CD4-positive, alpha-beta T cell (primary cell): ENCODE measurements around the gene ABCC6. TPM values are rescaled to one million over a fixed set of nuclear protein-coding genes. Genes with fewer than 3 reads are reported as not detected.

Experiments
- ATAC-seq: fragments of 200-7000 bp; cut with Tn5 transposase; one replicate; pipeline ENCODE4 v1.10.0; 2022; ENCODE audit warnings: mild to moderate bottlenecking; ENCODE audit not compliant: poor library complexity
- CTCF ChIA-PET: fragments of 350-600 bp; sonication (Branson Sonifier 250); formaldehyde crosslinking; loops from one replicate; lab custom pipeline; 2021; ENCODE audit warnings: antibody characterized with exemption, inconsistent platforms; lab: Charles Lee
- POLR2A ChIA-PET: fragments of 350-600 bp; sonication (Branson Sonifier 250); formaldehyde crosslinking; loops from one replicate; lab custom pipeline; 2021; ENCODE audit warnings: antibody characterized with exemption, inconsistent platforms; lab: Charles Lee
- DNase-seq, 14 experiments: peaks; one replicate each; pipeline ENCODE4 v3.0.0-alpha.2; 2013 to 2020; ENCODE audit warnings: mixed read lengths in 2 of 14
- H3K27ac ChIP-seq, 2 donors: one replicate each; pipeline versions ENCODE4 v1.5.1 to v1.7.0; 2013; ENCODE audit warnings: low read length in 2 of 2, low read depth in 1 of 2, mild to moderate bottlenecking in 1 of 2
- H3K27me3 ChIP-seq, 2 experiments: 1 replicate in 1 of 2; 2 replicates in 1 of 2; pipeline versions ENCODE4 v1.6.1 to v1.7.0; 2013; ENCODE audit warnings: low read length in 2 of 2, control low read depth in 1 of 2, mild to moderate bottlenecking in 1 of 2, moderate library complexity in 1 of 2; ENCODE audit not compliant: insufficient read depth in 2 of 2, control insufficient read depth in 1 of 2
- H3K36me3 ChIP-seq: one replicate; pipeline ENCODE4 v1.6.1; 2013; ENCODE audit warnings: low read length, control low read depth; ENCODE audit not compliant: insufficient read depth
- H3K4me1 ChIP-seq: one replicate; pipeline ENCODE4 v1.6.1; 2013; ENCODE audit warnings: low read length, control low read depth; ENCODE audit not compliant: insufficient read depth
- H3K4me3 ChIP-seq: one replicate; pipeline ENCODE4 v1.5.1; 2013; ENCODE audit warnings: mild to moderate bottlenecking, low read length, moderate library complexity
- H3K9me3 ChIP-seq, 2 experiments: 1 replicate in 1 of 2; 2 replicates in 1 of 2; pipeline versions ENCODE4 v1.6.1 to v1.7.0; 2013; ENCODE audit warnings: low read length in 2 of 2, mild to moderate bottlenecking in 2 of 2, control low read depth in 1 of 2, moderate library complexity in 1 of 2; ENCODE audit not compliant: control insufficient read depth in 1 of 2, insufficient read depth in 1 of 2
- H3K27ac Mint-ChIP-seq: one replicate; pipeline ENCODE4 v1.8.0; 2020; ENCODE audit warnings: mixed read lengths
- H3K27me3 Mint-ChIP-seq: one replicate; pipeline ENCODE4 v1.8.0; 2021; ENCODE audit warnings: mixed read lengths
- H3K36me3 Mint-ChIP-seq: one replicate; pipeline ENCODE4 v1.8.0; 2021; ENCODE audit warnings: low read depth, mixed read lengths
- H3K4me1 Mint-ChIP-seq: one replicate; pipeline ENCODE4 v1.8.0; 2021; ENCODE audit warnings: low read depth, mixed read lengths
- H3K4me3 Mint-ChIP-seq: one replicate; pipeline ENCODE4 v1.8.0; 2020; ENCODE audit warnings: mild to moderate bottlenecking, mixed read lengths
- H3K9me3 Mint-ChIP-seq: one replicate; pipeline ENCODE4 v1.8.0; 2020; ENCODE audit warnings: mixed read lengths
- intact Hi-C, 2 experiments: fragments of 100-400 bp; cut with DNase I in 1 of 2; cut with micrococcal nuclease in 1 of 2; formaldehyde crosslinking; loops; one replicate each; pipeline versions ENCODE4 v1.15.1 to v1.9.0; 2023 to 2025; cut with DNase I, micrococcal nuclease
- total RNA-seq, 174 experiments: library from RNA in 2 of 174; stranded (reverse) in 2 of 174; gene quantifications; one replicate each; pipeline ENCODE4 v1.2.3 and lab custom pipeline; 2021 to 2026
- TF ChIP-seq, protein P1 (sequence below): fragments of 200-600 bp; IDR thresholded peaks from one replicate; pipeline ENCODE4 v1.8.0; 2022; ENCODE audit warnings: antibody characterized with exemption, mild to moderate bottlenecking

The ABCC6 gene
- total RNA-seq, 2 experiments from 2014 or later: not detected

DNA sequence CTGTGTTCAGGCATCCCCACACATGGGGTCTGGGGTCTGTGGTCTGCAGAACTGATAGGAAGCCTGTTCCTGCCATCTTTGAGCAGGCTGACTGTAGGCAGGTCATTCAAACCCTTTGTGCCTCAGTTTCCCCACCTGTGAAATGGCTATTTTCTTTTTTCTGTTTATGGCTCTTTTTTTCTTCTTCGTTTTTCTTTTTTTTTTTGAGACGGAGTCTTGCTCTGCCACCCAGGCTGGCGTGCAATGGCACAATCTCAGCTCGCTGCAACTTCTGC, 72.5 kb downstream of the ABCC6 start:
- CTCF ChIA-PET: no interaction called here
- Mint-ChIP-seq H3K27ac (no peak overlapping the region), H3K36me3 (no peaks in the 10 kb centered on the region), H3K27me3 (no peaks in the 10 kb centered on the region), H3K9me3 (no peaks in the 10 kb centered on the region), H3K4me1 (no peaks in the 10 kb centered on the region), H3K4me3 (no peak overlapping the region)
- H3K27ac ChIP-seq: no peak overlapping the region
- H3K4me3 ChIP-seq: no peak overlapping the region
- H3K36me3 ChIP-seq: peaks cover 3% of the 10 kb centered on the region
- H3K4me1 ChIP-seq: no peaks in the 10 kb centered on the region
- TF ChIP-seq, protein P1, sequence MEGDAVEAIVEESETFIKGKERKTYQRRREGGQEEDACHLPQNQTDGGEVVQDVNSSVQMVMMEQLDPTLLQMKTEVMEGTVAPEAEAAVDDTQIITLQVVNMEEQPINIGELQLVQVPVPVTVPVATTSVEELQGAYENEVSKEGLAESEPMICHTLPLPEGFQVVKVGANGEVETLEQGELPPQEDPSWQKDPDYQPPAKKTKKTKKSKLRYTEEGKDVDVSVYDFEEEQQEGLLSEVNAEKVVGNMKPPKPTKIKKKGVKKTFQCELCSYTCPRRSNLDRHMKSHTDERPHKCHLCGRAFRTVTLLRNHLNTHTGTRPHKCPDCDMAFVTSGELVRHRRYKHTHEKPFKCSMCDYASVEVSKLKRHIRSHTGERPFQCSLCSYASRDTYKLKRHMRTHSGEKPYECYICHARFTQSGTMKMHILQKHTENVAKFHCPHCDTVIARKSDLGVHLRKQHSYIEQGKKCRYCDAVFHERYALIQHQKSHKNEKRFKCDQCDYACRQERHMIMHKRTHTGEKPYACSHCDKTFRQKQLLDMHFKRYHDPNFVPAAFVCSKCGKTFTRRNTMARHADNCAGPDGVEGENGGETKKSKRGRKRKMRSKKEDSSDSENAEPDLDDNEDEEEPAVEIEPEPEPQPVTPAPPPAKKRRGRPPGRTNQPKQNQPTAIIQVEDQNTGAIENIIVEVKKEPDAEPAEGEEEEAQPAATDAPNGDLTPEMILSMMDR: no peak
- intact Hi-C loops: no loop called here
- no peak for DNase-seq
- POLR2A ChIA-PET: no interaction called here
- no peaks in the 10 kb centered on the region for H3K27me3 ChIP-seq
- no peak for ATAC-seq
- no peaks in the 10 kb centered on the region for H3K9me3 ChIP-seq

DNA sequence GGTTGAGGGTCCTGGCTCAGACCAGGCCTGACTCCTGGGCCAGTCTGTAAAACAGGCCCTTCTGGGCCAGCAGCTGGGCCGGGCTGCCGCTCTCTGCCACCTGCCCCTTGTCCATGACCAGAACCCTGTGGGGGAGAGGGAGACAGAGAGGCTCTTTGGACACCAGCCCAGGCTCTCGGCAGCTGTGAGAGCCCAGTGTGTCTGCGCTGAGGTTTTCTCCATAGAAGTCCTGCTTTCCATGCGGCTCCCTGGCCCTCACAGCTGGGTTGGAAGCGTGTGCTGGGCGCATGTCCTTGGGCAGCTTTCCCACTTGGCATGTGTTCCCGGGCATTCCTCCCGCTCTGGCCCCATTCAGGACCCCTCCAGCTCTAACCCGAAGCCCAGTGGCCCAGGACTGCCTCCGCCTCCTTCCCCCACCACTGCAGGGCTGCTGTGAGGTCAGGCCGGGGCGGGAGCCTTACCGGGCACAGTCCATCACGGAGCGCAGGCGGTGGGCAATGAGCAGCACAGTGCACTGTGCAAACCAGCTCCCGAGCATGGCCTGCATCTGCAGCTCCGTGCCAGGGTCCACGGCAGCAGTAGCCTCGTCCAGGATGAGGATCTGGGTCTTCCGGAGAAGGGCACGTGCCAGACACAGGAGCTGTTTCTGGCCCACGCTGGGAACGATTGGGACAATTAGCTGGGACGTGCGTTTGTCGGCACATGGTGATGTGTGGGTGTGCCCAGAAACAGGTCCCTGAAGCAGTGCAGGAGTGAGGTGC, 73.0 kb downstream of the ABCC6 start:
- H3K36me3 Mint-ChIP-seq: peaks cover under 1% of the 10 kb centered on the region
- no peaks in the 10 kb centered on the region for H3K9me3 Mint-ChIP-seq
- ChIA-PET CTCF (no interaction called here), POLR2A (no interaction called here)
- no peaks in the 10 kb centered on the region for H3K4me1 Mint-ChIP-seq
- H3K4me3 Mint-ChIP-seq: no peak overlapping the region
- no peak overlapping the region for H3K27ac ChIP-seq
- no peak overlapping the region for H3K27ac Mint-ChIP-seq
- no peak for ATAC-seq
- intact Hi-C loops: no loop called here
- no peaks in the 10 kb centered on the region for H3K27me3 Mint-ChIP-seq
- no peaks in the 10 kb centered on the region for H3K4me1 ChIP-seq
- H3K36me3 ChIP-seq: peaks cover 3% of the 10 kb centered on the region
- no peak for DNase-seq
- H3K4me3 ChIP-seq: no peak overlapping the region
- H3K9me3 ChIP-seq: no peaks in the 10 kb centered on the region
- TF ChIP-seq, protein P1: no peak
- no peaks in the 10 kb centered on the region for H3K27me3 ChIP-seq

DNA sequence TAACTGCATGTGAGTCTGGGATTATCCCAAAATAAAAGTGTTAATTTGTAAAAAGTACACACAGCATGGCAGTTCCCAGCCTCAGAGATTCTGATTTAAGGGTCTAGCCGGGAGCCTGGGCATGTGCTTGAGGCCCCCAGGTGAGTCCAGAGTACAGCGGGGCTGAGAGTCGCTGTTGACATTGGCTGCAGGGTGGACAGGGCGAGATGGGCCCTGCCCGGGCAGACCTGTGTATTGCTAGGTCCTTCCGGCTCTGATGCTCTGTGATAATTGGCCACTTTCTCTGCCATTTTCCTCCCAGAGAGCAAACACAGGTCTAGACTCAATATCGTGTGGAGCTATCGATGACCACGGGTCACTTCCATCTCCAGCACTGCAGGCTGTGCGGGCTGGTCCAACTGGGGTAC, 73.6 kb downstream of the ABCC6 start:
- Histone ChIP-seq H3K36me3 (peaks cover 6% of the 10 kb centered on the region), H3K27me3 (no peaks in the 10 kb centered on the region), H3K4me1 (no peaks in the 10 kb centered on the region), H3K27ac (no peak overlapping the region), H3K9me3 (no peaks in the 10 kb centered on the region), H3K4me3 (no peak overlapping the region)
- ATAC-seq (no peak), DNase-seq (no peak)
- ChIA-PET POLR2A (no interaction called here), CTCF (no interaction called here)
- TF ChIP-seq, protein P1: no peak
- intact Hi-C loops: no loop called here
- Mint-ChIP-seq H3K36me3 (peaks cover 6% of the 10 kb centered on the region), H3K9me3 (no peaks in the 10 kb centered on the region), H3K4me3 (no peak overlapping the region), H3K4me1 (no peaks in the 10 kb centered on the region), H3K27ac (no peak overlapping the region), H3K27me3 (no peaks in the 10 kb centered on the region)
